BE2C (cell line): Measurements from ENCODE around the gene LYST.

ENCODE experiments used
- DNase-seq: peaks from one replicate; pipeline ENCODE4 v3.0.0-alpha.2; 2020
- H3K27me3 ChIP-seq: fragments of 250-450 bp; sonication (Bioruptor Pico); 2 replicates; pipeline ENCODE4 v1.5.1; 2020; ENCODE audit warnings: mild to moderate bottlenecking
- H3K36me3 ChIP-seq: fragments of 250-450 bp; sonication (Bioruptor Pico); 2 replicates; pipeline ENCODE4 v1.5.1; 2020; ENCODE audit warnings: mild to moderate bottlenecking
- H3K4me1 ChIP-seq: fragments of 250-450 bp; sonication (Bioruptor Pico); 2 replicates; pipeline ENCODE4 v1.5.1; 2020
- H3K4me3 ChIP-seq: 2 replicates; pipeline ENCODE4 v1.5.1; 2011; ENCODE audit warnings: low read depth, low read length
- H3K9me3 ChIP-seq: fragments of 250-450 bp; sonication (Bioruptor Pico); 2 replicates; pipeline ENCODE4 v1.5.1; 2020
- CTCF ChIP-seq: IDR thresholded peaks from 2 replicates; pipeline ENCODE4 v1.5.1; 2012; ENCODE audit warnings: mild to moderate bottlenecking, low read depth, low read length

LYST gene

GRCh38 chr1:235712812-235713211, 153.9 kb downstream of the LYST start:
- H3K36me3 ChIP-seq = no peaks in the 10 kb centered on the region
- TF ChIP-seq CTCF = no peak
- no peaks in the 10 kb centered on the region for H3K9me3 ChIP-seq
- no peak for DNase-seq
- no peaks in the 10 kb centered on the region for H3K27me3 ChIP-seq
- H3K4me3 ChIP-seq = no peak overlapping the region
- H3K4me1 ChIP-seq = no peaks in the 10 kb centered on the region

- H3K36me3 ChIP-seq = no peaks in the 10 kb centered on the region
- DNase-seq = no peak
- no peaks in the 10 kb centered on the region for H3K9me3 ChIP-seq
Observed at GRCh38 chr1:235710687-235711086, 156.0 kb downstream of the LYST start.

GRCh38 chr1:235709018-235709417, 157.7 kb downstream of the LYST start:
- Histone ChIP-seq H3K36me3 (no peaks in the 10 kb centered on the region), H3K4me1 (no peaks in the 10 kb centered on the region), H3K27me3 (no peaks in the 10 kb centered on the region), H3K9me3 (no peaks in the 10 kb centered on the region), H3K4me3 (no peak overlapping the region)
- TF ChIP-seq CTCF = no peak
- no peak for DNase-seq

More at GRCh38 chr1:235710687-235711086, 156.0 kb downstream of the LYST start:
- no peak for TF ChIP-seq CTCF
- H3K27me3 ChIP-seq = no peaks in the 10 kb centered on the region
- H3K4me1 ChIP-seq = no peaks in the 10 kb centered on the region
- no peak overlapping the region for H3K4me3 ChIP-seq

- no peak for DNase-seq
- Histone ChIP-seq H3K4me3 (no peak overlapping the region), H3K4me1 (no peaks in the 10 kb centered on the region)
Observed at GRCh38 chr1:235708390-235708962, 158.2 kb downstream of the LYST start.

GRCh38 chr1:235703506-235703905, 163.2 kb downstream of the LYST start:
- DNase-seq = no peak
- no peaks in the 10 kb centered on the region for H3K9me3 ChIP-seq
- no peaks in the 10 kb centered on the region for H3K36me3 ChIP-seq
- no peaks in the 10 kb centered on the region for H3K4me1 ChIP-seq
- H3K27me3 ChIP-seq = no peaks in the 10 kb centered on the region
- H3K4me3 ChIP-seq = no peak overlapping the region
- TF ChIP-seq CTCF = no peak

More at GRCh38 chr1:235708390-235708962, 158.2 kb downstream of the LYST start:
- no peak for TF ChIP-seq CTCF
- Histone ChIP-seq H3K27me3 (no peaks in the 10 kb centered on the region), H3K9me3 (no peaks in the 10 kb centered on the region), H3K36me3 (no peaks in the 10 kb centered on the region)

GRCh38 chr1:235702412-235702811, 164.3 kb downstream of the LYST start:
- Histone ChIP-seq H3K4me3 (no peak overlapping the region), H3K36me3 (no peaks in the 10 kb centered on the region), H3K9me3 (no peaks in the 10 kb centered on the region), H3K27me3 (no peaks in the 10 kb centered on the region), H3K4me1 (no peaks in the 10 kb centered on the region)
- no peak for TF ChIP-seq CTCF
- no peak for DNase-seq
